GM06990 (cell line): ENCODE data around the gene KLHL33.

Experiments used
- DNase-seq: peaks from one replicate; pipeline ENCODE4 v3.0.0-alpha.2; 2011; ENCODE audit not compliant: insufficient read length; ENCODE audit errors: extremely low read depth
- H3K27me3 ChIP-seq: replicated peaks from 2 replicates; pipeline ENCODE4 v1.6.0; 2011; ENCODE audit warnings: low read length; ENCODE audit not compliant: control insufficient read depth, insufficient read depth
- H3K36me3 ChIP-seq: 2 replicates; pipeline ENCODE4 v1.5.1; 2011; ENCODE audit warnings: low read length; ENCODE audit not compliant: control insufficient read depth, insufficient read depth
- H3K4me3 ChIP-seq: replicated peaks from 2 replicates; pipeline ENCODE4 v1.5.1; 2011; ENCODE audit warnings: low read depth, mild to moderate bottlenecking, control low read depth, low read length
- TF ChIP-seq, protein P1 (sequence below): IDR thresholded peaks from 2 replicates; pipeline ENCODE4 v1.5.1; 2011; ENCODE audit warnings: low read length, control low read depth, mild to moderate bottlenecking, inconsistent platforms; ENCODE audit not compliant: insufficient read depth, poor library complexity, severe bottlenecking

The KLHL33 gene

GRCh38 chr14:20383032-20383431 lies 52.9 kb downstream of the KLHL33 start:
- no peaks in the 10 kb centered on the region for H3K27me3 ChIP-seq
- TF ChIP-seq, protein P1, sequence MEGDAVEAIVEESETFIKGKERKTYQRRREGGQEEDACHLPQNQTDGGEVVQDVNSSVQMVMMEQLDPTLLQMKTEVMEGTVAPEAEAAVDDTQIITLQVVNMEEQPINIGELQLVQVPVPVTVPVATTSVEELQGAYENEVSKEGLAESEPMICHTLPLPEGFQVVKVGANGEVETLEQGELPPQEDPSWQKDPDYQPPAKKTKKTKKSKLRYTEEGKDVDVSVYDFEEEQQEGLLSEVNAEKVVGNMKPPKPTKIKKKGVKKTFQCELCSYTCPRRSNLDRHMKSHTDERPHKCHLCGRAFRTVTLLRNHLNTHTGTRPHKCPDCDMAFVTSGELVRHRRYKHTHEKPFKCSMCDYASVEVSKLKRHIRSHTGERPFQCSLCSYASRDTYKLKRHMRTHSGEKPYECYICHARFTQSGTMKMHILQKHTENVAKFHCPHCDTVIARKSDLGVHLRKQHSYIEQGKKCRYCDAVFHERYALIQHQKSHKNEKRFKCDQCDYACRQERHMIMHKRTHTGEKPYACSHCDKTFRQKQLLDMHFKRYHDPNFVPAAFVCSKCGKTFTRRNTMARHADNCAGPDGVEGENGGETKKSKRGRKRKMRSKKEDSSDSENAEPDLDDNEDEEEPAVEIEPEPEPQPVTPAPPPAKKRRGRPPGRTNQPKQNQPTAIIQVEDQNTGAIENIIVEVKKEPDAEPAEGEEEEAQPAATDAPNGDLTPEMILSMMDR = no peak
- no peak for DNase-seq
- peaks cover 66% of the 10 kb centered on the region for H3K36me3 ChIP-seq
- H3K4me3 ChIP-seq = no peak overlapping the region

GRCh38 chr14:20382526-20382925 lies 53.4 kb downstream of the KLHL33 start:
- TF ChIP-seq, protein P1 = no peak
- no peak for DNase-seq
- Histone ChIP-seq H3K36me3 (peaks cover 67% of the 10 kb centered on the region), H3K4me3 (no peak overlapping the region), H3K27me3 (no peaks in the 10 kb centered on the region)

DNA sequence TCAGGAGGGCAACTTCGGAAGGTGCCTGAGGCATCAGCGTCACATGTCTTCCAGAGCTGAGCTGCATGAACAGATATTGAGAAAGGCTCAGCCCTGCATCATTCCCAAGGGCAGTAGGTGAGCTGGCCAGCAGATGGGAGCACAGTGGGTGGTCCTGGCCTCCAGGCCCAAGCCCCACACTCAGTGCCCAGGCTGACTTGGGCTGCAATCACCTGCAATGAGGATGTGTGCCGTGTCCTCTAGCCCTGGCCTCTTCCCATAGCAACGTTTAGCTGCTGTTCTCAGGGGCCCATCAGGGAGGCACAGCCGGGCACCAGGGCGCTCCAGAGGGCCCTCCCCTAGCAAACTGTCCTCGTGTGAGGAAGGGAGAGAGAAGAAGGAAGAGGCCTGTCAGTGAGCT lies 54.6 kb downstream of the KLHL33 start:
- TF ChIP-seq, protein P1 = no peak
- DNase-seq = no peak
- Histone ChIP-seq H3K36me3 (peaks cover 66% of the 10 kb centered on the region), H3K4me3 (no peak overlapping the region), H3K27me3 (no peaks in the 10 kb centered on the region)

- DNase-seq = no peak
- peaks cover 65% of the 10 kb centered on the region for H3K36me3 ChIP-seq
- H3K4me3 ChIP-seq = no peak overlapping the region
- TF ChIP-seq, protein P1 = no peak
- H3K27me3 ChIP-seq = no peaks in the 10 kb centered on the region
Measured at GRCh38 chr14:20380681-20381080, 55.3 kb downstream of the KLHL33 start.

- H3K4me3 ChIP-seq = no peak overlapping the region
- peaks cover 63% of the 10 kb centered on the region for H3K36me3 ChIP-seq
- H3K27me3 ChIP-seq = no peaks in the 10 kb centered on the region
- DNase-seq = no peak
- TF ChIP-seq, protein P1 = no peak
Measured at GRCh38 chr14:20379743-20380142, 56.2 kb downstream of the KLHL33 start.

DNA sequence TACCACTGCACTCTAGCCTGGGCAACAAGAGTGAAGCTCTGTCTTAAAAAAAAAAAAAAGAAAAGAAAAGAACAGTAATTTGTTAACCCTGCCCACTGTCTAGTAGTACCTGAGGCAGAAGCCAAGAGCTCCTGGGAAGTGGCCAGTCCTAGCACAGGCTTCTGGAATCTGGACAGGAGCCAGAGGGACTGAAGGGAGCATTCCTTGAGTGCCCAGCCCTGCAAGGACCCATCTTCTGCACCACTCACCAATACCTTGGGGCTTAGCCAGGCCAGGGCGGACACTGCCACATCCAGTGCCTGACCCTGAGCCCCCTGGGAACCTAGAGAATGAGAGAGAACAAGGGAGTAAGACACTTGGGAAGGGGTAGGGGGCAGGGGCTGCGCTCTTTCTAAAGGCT lies 58.8 kb downstream of the KLHL33 start:
- no peak overlapping the region for H3K4me3 ChIP-seq
- no peak for DNase-seq
- H3K27me3 ChIP-seq = no peaks in the 10 kb centered on the region
- TF ChIP-seq, protein P1 = no peak
- H3K36me3 ChIP-seq = peaks cover 55% of the 10 kb centered on the region
